ENCODE measurements around the gene SLC38A9.

DNA sequence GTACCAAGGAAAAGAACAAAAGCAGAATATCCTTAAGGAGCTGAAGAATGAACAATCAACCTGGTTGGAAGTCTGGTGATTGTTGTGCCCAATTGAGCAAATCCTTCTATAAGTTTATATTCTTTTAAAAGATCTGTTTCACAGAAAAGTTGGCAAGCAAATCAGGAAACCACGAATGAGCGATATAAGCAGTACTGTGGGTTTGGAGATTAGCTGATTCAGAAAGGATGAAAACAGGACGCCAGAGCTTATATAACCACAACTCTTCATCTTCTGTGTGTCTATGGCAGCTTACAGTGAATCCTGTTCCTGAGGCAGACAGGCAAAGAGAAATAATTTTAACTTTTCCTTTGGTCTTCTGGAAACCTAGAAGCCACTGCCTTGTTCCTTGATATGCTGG, 61.7 kb downstream of the SLC38A9 start:
- TF ChIP-seq, protein P1, sequence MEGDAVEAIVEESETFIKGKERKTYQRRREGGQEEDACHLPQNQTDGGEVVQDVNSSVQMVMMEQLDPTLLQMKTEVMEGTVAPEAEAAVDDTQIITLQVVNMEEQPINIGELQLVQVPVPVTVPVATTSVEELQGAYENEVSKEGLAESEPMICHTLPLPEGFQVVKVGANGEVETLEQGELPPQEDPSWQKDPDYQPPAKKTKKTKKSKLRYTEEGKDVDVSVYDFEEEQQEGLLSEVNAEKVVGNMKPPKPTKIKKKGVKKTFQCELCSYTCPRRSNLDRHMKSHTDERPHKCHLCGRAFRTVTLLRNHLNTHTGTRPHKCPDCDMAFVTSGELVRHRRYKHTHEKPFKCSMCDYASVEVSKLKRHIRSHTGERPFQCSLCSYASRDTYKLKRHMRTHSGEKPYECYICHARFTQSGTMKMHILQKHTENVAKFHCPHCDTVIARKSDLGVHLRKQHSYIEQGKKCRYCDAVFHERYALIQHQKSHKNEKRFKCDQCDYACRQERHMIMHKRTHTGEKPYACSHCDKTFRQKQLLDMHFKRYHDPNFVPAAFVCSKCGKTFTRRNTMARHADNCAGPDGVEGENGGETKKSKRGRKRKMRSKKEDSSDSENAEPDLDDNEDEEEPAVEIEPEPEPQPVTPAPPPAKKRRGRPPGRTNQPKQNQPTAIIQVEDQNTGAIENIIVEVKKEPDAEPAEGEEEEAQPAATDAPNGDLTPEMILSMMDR (IDR thresholded peaks at IDR 0.05), result no peak
- TF ChIP-seq POLR2A (IDR thresholded peaks at IDR 0.05), result no peak
